GM21447 (cell line): ENCODE data around the gene TADA1.
A peak's percentile ranks its signal among the peaks of the same experiment; 100 is the strongest.

ENCODE experiments used
- ATAC-seq: cut with Tn5 transposase; IDR thresholded peaks from one replicate; pipeline ENCODE4 v1.9.1; 2021; ENCODE audit not compliant: unreplicated experiment

Gene TADA1, protein sequence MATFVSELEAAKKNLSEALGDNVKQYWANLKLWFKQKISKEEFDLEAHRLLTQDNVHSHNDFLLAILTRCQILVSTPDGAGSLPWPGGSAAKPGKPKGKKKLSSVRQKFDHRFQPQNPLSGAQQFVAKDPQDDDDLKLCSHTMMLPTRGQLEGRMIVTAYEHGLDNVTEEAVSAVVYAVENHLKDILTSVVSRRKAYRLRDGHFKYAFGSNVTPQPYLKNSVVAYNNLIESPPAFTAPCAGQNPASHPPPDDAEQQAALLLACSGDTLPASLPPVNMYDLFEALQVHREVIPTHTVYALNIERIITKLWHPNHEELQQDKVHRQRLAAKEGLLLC

DNA sequence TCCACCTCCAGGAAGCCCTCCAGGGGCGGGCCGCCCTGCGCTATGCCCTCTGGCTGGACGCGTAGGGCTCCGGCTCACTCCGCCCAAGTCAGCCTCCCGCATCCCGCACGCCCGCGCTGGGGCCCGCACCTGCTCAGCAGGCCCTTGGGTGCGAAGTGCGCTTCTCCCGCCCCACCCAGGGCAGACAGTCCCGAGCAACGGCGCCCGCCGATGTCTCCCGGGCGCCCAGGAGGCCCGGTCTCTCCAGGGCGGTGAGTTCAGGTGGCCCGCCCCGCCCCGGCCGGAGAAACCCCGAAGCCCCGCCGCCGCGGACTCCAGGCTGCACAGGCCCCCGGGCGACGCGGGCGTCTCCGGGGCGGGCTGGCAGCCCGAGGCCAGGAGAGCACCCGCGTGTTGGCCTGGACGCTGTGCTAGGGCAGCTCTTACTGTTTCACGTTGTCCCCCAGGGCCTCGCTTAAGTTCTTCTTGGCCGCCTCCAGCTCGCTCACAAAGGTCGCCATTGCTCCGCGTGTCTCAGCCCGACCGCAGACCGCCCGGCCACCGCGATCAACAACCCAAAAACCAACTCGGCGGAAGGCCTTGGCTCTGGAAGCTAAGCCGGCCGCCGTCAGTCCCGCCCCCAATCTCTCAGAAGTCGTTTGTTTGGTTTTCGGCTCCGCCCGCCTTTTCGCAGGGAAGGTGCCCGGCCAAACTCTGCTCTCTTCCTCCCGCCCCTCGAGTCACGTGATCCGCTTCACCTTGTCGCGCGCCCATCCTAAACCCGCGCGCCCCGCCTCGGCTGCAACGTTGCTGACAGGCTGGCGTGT, at the start of gene TADA1:
Gene TADA1 (minus strand): TSS at position 531 of the 806 bp plus-strand sequence. CDS start 31 bp downstream, at position 500.
- peak; percentile 91 for ATAC-seq

DNA sequence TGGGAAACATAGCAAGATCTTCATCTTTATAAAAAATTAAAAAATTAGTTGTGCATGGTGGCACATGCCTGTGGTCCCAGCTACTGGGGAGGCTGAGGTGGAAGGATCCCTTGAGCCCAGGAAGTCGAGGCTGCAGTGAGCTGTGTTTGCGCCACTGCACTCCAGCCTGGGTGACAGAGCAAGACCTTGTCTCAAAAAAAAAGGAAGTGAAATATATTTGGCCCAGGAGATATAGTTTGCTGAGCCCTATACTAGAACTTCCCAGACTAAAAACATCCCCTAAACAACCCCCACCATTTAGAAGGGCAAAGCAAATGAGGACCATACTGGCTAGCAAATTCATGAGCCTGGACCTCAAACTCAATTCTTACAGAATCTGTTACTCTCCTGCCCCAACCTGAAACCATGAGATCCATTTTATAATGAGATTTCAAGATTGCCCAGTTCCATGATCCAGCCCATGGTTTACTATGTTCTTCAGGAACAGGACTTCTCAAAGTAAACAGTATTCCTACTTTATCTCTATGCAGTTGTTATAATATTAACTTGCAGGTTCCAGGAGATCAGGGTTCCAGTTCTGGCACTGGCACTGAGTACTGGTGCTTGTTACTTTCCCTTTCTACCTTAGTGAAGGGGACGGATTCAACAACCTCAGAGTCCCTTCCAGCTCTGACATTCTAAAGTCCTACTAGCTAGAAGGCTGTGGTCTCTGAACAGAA, 48.9 kb upstream of the TADA1 start:
- peak; percentile 88 for ATAC-seq

DNA sequence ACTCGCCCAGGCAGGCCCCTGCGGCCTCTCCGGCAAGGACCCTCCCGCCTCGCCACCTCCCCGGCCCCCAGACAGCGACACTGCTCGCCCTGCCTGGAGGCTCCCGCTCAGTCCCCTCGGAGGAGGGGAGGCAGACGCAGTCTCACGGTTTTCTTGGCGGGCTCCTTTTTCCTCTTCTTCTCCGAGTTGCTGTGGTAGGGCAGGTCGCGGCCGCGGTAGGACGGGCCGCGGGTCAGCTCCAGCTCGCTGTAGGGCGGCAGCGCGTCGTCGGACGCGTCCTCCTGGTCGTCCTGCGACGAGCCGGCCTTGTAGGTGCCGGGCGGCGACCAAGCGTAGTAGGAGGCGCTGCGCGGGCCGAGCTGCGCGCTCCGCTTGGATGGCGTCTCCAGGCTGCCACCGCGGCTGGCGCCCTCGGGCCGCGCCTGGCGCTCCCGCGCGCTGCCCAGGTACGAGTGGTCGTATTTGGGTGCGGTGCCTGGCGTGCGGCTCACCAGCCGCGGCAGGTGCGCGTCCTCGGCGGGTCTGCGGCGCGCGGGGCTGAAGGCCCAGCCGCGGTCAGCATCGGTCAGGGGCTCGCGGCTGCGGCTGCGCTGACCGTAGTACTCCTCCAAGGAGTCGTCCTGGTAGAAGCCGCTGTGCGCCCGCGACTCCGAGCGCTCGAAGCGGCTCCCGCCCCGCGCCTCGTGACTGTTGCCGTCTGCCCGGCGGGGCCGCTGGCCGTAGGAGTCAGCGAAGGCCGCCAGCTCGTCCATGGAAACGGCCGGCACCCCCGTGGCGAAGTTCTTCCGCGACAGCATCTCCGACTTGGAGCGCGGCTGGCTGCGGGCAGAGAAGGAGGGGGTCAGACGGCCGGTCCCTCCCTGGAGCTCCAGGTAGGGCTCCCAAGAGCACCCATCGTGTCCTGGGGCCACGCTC, 44.8 kb upstream of the TADA1 start:
- no peak for ATAC-seq

DNA sequence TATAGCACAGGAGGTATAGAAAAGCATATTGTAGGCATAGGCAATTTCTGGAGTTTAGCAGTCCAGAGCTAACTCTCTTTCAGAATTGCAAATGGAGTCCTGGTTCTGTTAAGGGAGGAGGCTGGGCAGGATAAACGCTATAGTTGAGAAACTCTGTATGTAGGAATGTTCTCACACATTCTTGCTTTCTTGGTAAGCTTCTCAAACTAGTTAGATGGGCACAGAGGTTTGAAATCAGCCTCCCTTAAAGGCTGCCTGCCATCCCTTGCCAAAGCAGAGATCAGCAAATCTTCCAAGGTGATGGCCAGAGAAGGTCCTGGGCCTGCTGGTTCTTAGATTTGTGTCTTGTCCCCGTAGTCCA, 42.9 kb upstream of the TADA1 start:
- ATAC-seq = no peak

DNA sequence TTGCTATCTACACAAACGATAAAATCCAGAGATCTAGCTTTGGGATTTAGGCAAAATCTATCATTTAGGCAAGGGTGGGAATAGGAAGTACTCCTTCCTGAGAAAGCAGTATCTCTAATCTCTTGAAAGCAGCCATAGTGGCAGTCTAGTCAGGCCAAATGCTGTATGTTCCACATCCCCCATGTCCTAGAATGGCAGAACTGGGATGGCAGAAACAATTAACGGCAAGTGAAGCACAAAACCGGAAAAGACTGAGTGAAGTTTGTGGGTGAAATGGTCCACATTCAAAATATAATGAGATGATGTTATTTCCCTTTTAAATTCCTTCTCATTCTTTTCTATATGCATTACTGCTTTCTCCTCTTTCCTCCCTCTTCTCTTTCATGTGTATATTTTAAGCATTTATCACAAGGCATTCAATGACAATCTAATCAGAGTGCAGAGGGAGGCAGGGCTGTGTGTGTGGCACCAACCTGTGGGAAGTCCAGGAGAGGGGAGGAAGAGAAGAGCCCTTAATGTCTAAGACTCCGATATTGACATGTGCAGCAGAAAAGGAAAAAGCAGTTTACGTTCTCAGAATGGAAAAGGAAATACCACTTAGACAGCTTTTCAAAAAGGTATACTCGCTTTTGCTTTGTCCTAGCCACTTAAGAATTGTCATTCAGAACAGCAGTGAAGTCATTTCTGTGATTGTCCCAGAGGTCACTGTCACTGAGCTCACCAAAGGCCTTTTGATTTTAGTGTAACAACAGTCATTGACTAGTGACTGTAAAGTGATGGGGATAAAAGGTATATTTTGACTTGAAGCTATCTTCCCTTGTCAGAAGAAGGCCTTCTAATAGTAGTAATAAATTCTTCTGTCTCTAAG, 42.3 kb upstream of the TADA1 start:
- ATAC-seq = no peak

DNA sequence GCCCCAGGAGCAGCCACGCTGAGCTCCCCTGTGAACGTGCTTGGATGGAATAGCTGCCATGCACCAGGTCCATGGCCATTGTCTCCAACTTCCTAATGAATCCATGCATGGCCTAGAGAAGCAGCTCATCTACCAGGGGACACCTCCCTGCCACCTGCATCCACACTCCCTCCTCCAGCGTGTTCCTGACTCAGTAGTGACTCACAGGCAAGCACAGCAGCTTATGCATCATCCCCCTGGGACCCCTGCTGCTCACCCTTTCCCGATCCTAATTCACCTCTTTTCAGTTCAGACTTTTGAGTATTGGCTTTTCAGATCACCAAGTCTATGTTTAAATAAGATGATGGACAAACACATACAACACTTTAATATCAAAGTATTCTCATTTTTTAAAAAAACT, 39.9 kb upstream of the TADA1 start:
- ATAC-seq = no peak

DNA sequence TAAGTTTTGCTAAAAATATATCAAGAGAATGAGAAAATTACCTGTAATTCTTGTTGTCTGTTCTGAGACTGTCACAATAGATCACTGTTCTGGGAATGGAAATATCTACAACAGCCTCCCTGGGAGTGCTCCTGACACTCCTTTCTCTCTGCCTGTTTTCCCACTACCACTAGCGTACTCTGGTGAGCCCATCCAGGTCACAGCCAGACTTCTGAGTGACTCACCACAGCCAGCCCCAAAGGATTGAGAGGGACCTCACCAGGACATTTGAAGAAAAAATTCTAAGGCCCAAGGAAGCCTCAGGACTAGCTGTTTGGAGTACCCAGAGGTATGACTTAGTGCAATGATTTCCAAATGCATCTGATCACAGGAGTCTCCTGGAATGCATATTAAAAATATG, 39.0 kb upstream of the TADA1 start:
- no peak for ATAC-seq

DNA sequence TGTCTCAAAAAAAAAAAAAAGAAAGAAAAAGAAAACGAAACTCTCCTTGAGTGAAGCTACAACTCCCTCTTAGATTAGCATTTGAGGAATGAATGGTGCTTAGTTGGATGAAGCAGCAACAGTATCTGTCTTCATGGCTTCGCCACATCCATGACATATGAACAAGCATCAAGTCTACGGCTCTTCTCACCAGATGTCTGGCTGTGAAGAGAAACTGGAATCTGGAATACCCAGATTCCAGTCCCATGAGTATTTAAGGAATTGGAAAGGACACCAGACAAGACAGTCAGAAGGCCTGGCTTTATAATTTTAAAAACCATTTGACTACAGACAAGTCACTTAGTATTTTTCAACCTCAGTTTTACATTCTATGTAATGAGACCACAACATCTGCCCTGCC, 38.0 kb upstream of the TADA1 start:
- no peak for ATAC-seq

DNA sequence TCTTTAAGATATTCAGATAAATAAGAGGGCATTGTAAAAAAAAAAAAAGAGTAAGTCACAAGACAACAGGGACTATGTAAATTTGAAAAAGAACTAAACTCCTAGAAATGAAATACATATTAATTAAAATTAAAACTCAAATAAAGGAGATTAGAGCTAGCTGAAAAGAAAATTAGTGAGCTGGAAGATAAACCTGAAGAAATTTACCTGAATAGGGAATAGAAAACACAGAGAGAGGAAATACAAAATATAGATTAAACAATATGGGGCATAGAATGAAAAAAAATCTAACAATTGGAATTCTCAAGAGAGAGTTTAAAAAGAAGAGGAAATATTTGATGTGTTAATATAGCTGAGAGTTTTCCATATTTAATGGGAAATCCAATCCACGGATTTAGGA, 35.6 kb upstream of the TADA1 start:
- ATAC-seq = no peak

DNA sequence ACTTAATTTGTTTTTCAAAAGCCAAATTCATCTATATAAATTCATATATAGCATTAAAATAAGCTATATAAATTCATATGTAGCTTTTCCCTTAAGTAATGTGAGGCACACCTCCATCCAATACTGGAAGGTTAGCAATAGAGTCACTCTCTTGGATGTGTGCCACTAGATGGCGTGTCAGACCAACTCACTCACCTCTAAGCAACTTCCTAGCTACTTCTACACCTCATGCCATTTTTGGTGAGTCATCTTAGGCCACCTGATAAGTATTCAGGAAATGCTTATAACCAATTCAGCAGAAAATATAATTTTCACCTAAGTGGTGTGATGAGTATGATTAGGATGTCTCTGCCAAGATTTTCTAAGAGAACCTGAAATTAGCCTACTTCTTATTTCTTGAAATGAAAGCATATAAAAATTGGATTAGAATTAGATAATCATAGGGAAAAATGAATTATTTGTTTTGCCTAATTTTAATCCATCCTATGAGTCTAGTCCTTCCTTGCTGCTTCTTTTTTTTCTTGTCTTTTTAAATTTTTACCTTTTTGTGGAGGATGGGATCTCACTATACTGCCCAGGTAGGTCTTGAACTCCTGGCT, 34.4 kb upstream of the TADA1 start:
- peak; percentile 88 for ATAC-seq

DNA sequence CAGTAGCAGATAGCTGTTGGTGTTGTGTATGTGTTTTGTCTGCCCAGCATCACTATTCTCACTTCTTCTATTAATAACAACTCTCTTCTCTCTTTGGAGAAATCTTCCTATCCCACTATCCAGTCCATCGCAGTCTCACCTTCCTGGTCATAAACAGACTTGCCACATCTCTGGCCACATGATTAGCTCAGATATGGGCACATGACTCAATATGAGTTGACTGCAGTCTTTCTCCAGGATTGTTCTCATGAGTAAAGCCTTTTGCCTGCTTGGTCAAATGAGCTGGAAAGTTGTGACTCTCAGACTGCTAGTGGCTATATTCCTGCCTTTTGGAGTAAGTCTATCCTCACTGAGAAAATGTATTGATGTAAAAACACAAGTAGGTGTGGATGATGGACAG, 32.9 kb upstream of the TADA1 start:
- no peak for ATAC-seq

DNA sequence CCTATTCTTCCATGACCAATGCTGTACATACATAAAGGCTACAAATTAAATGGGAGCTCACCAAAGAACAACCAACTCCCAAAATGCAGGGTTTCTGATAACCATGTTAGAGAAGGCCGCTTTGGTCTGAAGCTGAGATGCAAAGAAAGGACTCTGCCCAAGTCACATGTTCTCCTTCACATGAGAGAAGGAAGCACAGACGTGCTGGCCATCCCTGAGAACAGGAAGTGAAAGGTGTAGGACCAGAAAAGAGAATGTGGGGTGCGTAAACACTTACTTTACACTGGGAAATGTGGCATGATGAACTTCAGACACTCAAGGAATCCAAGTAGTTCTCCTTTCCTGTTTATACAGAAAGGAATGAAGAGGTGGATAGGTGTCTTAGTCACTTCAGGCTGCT, 31.7 kb upstream of the TADA1 start:
- no peak for ATAC-seq

DNA sequence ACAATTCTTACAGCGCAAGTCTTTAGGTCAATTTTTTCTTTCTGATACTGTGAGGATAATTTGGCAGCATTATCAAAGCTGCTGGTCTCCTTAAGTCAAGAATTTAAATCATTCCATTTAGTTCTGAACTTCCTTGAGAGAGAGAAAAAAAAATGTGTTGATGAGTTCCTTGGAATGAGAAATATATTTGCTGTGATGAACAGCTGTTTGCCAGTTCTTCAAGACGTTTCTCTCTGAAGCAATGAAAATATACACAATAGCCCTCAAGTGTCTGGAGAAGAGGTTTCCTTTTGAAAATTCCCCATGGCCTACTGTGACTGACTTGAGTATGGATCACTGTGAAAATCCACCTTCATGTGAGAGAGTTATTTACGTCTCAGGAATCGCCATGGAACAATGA, 31.0 kb upstream of the TADA1 start:
- no peak for ATAC-seq

DNA sequence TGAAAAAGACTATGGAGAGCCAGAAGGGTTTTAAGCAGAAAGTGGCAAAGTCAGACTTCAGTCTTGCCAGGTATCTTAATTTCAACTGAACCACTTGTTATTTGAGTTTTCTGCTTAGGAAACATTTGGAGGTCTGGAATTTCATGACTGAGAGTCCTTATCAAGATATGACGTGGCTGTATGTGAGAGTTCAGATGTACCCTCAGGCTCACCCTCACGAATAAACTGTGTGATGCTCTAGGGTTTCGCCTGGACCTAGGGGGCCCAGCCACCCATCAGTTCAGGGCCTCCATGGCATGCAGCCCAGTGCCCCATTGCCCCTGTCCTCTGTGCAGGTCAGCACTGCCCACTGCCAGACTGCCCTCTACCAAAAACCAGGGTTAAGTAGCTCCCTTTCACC, 30.6 kb upstream of the TADA1 start:
- ATAC-seq = no peak

DNA sequence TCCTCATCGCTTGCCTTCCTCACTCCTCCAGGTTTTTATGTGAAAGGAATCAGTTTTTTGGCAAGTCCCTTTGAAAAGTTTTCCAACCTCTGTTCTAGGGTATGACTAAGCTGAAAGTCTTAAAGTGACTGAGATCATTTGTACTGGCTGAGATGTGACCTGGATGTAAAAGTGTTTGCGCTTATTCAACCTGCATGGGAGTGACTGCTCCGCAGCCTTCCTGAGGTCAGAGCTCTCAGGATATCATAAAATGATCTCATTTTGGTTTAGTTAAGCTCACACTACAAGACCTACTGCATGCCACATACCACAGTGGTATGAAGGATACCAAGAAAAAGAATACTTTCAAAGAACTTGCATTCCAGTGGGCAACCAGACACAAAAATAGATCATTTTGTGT, 29.8 kb upstream of the TADA1 start:
- ATAC-seq = no peak

DNA sequence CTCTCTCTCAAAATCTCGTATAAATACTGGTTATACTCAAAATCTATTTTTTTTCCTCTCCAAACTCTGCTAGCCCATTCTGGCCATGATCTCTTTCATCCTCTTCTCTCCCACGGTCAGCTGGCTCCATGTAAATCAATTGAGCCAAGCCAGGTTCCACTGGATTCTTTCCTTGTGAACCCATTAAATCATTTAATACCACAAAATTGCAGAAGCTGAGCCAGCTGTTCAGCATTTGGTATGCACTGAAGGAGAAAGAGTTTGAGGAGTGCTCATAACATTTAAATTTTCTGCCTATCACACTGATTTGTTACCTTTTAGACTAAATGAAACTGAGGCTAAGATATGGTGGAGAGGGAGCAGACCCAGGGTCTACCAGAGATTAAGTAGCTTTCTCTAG, 29.1 kb upstream of the TADA1 start:
- ATAC-seq = no peak

DNA sequence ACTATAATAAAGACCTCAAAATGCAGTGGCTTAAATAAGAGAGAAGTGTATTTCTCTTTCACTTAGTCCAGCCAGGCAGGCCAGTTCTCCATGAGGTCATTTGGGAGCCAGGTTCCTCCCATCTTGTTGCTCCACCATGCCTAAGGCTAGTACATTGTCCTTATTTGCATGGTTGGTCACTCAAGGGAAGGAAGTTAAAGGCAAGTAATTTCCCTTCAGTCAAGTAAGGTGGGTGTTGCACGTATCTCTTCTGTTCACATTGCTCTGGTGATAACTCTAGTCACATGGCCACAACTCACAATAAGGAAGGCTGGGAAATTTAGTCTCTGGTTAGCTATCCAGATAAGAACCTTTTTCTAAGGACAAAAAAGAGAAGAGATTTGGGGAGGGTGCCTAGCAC, 27.2 kb upstream of the TADA1 start:
- ATAC-seq = no peak

DNA sequence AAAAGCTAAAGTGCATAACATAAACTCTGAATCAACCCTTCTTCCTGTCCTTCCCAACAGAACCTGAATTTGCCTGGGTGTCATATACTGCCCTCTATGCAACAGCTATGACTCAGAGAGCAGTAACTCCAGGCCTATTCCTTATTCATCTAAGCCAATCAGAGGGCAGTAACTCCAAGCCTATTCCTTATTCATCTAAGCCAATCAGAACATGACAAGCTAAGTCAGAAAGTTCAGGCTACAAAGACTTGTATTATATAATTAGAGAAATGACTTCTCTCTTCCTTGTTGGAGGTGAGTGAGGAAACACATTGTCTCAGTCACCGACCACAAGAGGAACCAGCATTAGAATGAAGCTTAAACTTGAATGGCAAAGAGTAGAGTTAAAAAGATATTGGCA, 26.2 kb upstream of the TADA1 start:
- no peak for ATAC-seq

DNA sequence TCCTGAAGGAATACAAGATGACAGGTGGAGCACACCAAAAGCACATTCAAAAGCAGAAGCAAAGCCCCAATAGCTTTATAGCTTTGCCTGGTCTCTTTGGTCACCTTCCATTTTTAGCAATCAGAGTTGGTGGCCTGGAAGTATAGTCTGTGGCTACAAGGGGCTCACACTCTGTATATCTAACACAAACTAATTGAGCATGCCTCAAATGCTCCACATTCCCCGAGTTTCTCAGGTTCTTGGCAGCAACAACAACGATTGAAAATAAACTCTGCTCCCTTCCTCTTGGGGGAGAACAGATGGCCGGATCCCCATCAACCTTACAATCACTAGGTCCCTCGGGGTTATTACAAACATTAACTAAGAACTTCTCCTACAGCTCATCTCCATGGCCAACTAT, 24.9 kb upstream of the TADA1 start:
- no peak for ATAC-seq

DNA sequence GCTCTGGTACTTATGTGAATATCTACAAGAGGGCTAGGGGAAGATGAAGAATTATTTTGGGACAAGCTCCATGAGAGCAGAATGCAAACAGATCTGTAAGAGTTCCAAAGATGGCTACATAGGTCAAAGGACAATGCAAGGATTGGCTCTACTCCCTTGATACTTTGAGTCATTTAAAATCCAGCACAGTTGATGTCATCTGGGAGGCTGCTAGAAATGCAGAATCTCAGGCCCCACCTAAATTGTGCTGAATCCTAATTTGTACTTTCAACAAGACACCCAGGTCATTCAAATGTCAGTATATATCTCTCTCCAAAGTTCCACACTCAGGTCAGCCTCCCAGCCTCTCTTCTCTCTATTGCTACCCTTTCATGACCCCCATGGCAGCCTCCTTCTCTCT, 23.7 kb upstream of the TADA1 start:
- ATAC-seq = no peak
